GM12801 (cell line): ENCODE measurements around the gene EIF4A3.

Experiments used
- TF ChIP-seq, protein P1 (sequence below): IDR thresholded peaks from one replicate; pipeline ENCODE4 v1.5.1; 2011; ENCODE audit warnings: control low read depth; ENCODE audit not compliant: insufficient read length; ENCODE audit errors: extremely low read depth

Gene EIF4A3

DNA sequence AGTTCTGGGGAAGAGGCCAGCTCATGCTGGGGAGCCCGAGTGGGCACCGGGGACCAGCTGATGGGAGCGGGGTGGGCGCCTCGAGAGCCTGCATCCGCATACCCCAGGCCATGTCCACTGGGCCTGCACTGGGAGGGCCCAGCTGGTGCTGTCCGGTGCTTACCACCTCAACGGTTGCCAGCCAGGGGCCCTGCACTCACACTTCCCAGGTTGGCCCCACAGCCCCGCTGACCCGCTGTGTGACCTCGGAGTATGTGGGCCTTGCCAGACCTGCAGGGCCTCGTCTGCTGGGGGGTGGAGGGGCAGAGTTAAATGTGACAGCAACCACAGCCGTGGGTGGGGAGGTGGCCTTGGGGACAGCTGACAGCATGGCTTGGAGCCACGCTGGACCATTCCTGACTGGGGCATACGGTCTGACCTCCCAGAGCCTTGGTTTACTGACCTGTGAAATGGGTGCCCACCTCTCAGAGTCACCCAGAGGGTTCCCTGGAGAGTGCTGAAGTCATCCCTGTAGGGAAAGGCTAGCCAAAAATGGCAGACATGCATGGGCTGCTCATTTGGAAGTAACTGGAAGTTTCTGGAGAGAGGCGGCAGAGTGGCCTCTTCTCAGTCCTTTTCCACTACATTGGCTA is 51.0 kb downstream of the EIF4A3 start:
- TF ChIP-seq, protein P1, sequence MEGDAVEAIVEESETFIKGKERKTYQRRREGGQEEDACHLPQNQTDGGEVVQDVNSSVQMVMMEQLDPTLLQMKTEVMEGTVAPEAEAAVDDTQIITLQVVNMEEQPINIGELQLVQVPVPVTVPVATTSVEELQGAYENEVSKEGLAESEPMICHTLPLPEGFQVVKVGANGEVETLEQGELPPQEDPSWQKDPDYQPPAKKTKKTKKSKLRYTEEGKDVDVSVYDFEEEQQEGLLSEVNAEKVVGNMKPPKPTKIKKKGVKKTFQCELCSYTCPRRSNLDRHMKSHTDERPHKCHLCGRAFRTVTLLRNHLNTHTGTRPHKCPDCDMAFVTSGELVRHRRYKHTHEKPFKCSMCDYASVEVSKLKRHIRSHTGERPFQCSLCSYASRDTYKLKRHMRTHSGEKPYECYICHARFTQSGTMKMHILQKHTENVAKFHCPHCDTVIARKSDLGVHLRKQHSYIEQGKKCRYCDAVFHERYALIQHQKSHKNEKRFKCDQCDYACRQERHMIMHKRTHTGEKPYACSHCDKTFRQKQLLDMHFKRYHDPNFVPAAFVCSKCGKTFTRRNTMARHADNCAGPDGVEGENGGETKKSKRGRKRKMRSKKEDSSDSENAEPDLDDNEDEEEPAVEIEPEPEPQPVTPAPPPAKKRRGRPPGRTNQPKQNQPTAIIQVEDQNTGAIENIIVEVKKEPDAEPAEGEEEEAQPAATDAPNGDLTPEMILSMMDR = no peak

DNA sequence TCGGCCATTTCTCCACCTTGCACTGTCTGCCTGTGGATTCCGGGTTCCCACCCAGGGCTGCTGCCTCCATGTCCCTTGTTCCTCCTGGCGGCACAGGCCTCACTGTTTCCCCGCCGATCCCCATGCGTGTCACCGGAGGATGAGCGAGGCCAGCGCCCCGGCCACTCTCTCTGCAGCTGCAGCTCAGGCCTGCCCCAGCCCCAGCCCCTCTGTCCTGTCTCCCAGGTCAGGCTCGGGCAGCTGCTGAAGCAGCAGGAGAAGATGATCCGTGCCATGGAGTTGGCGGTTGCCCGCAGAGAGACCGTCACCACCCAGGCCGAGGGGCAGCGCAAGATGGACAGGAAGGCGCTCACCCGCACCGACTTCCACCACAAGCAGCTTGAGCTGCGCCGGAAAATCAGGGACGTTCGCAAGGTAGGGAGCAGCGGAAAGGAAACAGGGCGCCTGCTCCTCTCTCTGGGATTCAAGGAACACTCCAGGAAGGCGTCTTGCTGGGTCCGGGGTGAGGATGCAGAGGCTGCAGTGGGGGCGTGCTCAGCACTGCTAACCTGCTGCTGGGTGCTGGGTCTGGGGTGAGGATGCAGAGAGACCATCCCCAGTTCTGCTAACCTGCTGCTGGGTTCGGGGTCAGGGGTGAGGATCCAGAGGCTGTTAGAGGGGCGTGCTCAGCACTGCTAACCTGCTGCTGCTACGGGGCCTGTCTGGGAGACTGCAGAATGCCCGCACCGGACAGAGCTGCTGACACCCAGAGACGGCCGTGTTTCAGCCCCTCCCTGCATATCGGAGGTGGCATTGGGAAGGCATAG is 51.7 kb downstream of the EIF4A3 start:
- TF ChIP-seq, protein P1 = no peak

DNA sequence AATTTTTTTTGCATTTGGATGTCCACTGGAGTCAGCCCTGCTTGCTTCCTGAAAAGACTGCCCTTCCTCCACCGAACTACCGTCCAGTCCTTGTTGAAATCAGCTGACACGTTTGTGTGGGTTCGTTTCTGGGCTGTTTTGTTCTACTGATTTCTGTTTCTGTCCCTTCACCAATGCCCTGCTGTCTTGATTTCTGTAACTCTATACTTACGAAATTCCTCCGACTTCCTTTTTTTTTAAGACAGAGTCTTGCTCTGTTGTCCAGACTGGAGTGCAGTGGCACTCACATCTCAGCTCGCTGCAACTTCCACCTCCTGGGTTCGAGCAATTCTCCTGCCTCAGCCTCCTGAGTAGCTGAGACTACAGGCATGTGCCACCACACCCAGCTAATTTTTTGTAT is 54.0 kb downstream of the EIF4A3 start:
- TF ChIP-seq, protein P1 = no peak

DNA sequence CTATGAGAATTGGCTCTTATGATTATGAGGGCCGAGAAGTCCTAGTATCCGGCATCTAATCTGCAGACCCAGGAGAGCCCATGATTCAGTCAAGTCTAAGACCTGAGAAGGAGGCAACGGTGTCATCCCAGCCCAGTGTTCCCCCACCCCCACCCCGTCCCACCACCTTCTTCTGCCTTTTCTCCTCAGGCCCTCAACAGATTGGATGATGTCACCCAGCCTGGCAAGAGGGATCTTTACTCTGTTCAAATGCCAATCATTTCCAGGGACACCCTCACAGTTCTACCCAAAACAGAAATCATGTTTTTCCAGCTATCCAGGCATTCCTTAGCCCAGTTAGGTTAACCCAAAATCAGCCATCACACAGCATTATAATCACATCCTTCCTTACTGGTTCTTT is 55.6 kb downstream of the EIF4A3 start:
- TF ChIP-seq, protein P1 = no peak

DNA sequence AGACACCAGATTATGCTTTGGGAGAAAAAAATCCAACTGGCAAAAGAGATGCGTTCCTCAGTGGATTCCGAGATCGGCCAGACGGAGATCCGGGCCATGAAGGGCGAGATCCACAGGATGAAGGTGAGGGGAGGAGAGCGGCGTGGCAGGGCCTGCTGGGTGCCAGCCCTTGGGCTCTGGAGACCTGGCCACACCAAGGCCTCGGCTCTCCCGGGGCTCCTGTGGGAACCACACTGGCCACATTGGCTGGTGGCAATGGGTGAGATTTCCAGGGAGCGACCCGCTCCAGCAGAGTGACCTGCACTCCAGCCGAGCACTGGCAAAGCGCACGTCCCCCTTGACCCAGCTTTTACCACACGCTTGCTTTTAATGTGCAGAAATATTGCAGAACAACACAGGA is 57.2 kb downstream of the EIF4A3 start:
- TF ChIP-seq, protein P1 = no peak

DNA sequence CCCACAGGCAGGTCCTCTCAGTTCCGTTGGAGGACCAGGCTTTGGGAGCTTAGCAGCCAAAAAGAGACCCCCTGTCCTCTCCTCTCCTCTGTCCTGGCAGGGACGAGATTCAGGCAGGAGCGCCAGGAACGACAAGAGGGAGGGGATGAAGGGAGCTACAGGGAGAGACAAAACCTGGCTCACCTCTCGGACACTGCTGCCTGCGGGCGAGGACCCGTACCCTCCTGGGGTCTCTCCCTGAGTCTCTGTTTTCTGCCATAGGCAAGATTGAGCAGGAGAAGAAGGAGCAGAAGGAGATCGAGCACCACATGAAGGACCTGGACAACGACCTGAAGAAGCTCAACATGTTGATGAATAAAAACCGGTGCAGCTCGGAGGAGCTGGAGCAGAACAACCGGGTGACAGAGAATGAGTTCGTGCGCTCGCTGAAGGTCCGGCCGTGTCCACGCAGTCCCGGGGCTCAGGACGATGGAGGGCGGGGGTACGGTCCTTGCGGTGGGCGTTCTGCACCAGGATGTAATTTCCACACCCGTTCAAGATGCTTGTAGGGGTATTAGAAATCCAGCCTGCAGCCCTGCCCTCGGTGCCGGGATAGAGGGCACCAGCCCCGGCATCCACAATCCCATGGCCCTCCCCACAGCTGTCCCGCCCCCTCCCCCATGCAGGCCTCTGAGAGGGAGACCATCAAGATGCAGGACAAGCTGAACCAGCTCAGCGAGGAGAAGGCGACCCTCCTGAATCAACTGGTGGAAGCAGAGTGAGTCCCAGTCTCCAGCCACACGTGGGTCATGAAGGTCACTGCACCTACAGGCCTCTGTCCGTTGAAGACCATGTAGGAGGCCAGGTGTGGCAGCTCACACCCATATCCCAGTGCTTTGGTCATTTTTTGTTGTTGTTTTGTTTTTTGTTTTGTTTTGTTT is 59.3 kb downstream of the EIF4A3 start:
- TF ChIP-seq, protein P1 = no peak

DNA sequence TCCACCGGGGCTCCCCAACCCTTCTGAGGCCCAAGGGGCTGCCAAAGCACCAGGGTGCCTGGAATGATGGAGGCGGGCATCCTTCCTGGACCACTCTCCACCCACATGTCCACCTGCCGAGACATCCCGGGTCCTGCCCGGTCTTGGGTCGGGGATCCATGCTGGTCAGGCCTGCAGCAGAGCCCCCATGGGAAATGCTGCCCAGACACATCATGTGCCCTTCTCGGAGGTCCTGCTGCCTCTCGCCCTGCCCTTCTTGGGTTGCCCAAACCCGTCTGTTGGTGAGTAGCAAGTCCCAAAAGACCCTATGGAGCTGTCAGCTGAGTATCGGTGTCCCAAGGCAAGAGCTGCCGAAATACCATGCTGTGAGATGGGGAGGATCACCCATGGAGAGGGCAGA is 60.3 kb downstream of the EIF4A3 start:
- TF ChIP-seq, protein P1 = no peak
